Heart left ventricle (tissue), 16 donors: ENCODE results near the gene DVL1. TPM values are rescaled to one million over a fixed set of nuclear protein-coding genes. Genes with fewer than 3 reads are reported as not detected.

Experiments
- ATAC-seq, 4 donors: fragments of 200-7000 bp; cut with Tn5 transposase; one replicate each; pipeline ENCODE4 v1.9.1; 2020 to 2022; ENCODE audit warnings: moderate library complexity in 4 of 4, mild to moderate bottlenecking in 3 of 4, moderate number of reproducible peaks in 1 of 4
- DNase-seq, 5 donors: peaks; one replicate each; pipeline ENCODE4 v3.0.0-alpha.2; 2020
- H3K27ac ChIP-seq, 12 donors: fragments of 200-600 bp; sonication (generic) in 4 of 12; one replicate each; pipeline versions ENCODE4 v1.5.0 to v1.8.0; 2016 to 2022; ENCODE audit warnings: mild to moderate bottlenecking in 2 of 12
- H3K27me3 ChIP-seq, 9 donors: fragments of 200-600 bp; sonication (generic) in 2 of 9; one replicate each; pipeline versions ENCODE4 v1.5.1 to v1.8.0; 2016 to 2022; ENCODE audit warnings: mild to moderate bottlenecking in 3 of 9
- H3K36me3 ChIP-seq, 9 donors: fragments of 200-600 bp; sonication (generic) in 2 of 9; one replicate each; pipeline versions ENCODE4 v1.5.0 to v1.8.0; 2018 to 2022; ENCODE audit warnings: mild to moderate bottlenecking in 2 of 9
- H3K4me1 ChIP-seq, 12 donors: fragments of 200-600 bp; sonication (generic) in 4 of 12; one replicate each; pipeline versions ENCODE4 v1.5.0 to v1.8.0; 2016 to 2022; ENCODE audit warnings: mild to moderate bottlenecking in 3 of 12
- H3K4me3 ChIP-seq, 12 donors: fragments of 200-600 bp; sonication (generic) in 4 of 12; one replicate each; pipeline versions ENCODE4 v1.5.0 to v1.8.0; 2017 to 2022; ENCODE audit warnings: mild to moderate bottlenecking in 9 of 12, moderate library complexity in 4 of 12
- H3K9me3 ChIP-seq, 12 donors: fragments of 200-600 bp; sonication (generic) in 4 of 12; one replicate each; pipeline versions ENCODE4 v1.5.0 to v1.8.0; 2016 to 2022; ENCODE audit warnings: mild to moderate bottlenecking in 1 of 12
- CTCF ChIP-seq, 12 donors: fragments of 200-600 bp; sonication (generic) in 4 of 12; IDR thresholded peaks; one replicate each; pipeline versions ENCODE4 v1.5.0 to v1.8.0; 2018 to 2022; ENCODE audit warnings: antibody characterized with exemption in 12 of 12, mild to moderate bottlenecking in 5 of 12
- POLR2A ChIP-seq, 2 donors: fragments of 450-650 bp; IDR thresholded peaks; one replicate each; pipeline ENCODE4 v1.6.1; 2017; ENCODE audit warnings: antibody characterized with exemption in 2 of 2, mild to moderate bottlenecking in 2 of 2, moderate library complexity in 2 of 2
- WGBS, 4 donors: extraction: QIAGEN DNeasy Blood & Tissue Kit in 2 of 4; methylation state at CpG; one replicate each; pipeline versions ENCODE4 v1.1.5 to v1.1.7; 2013 to 2018; 5-methylcytosine and 5-hydroxymethylcytosine counted together
- intact Hi-C, 10 donors: fragments of 100-400 bp; cut with DNase I; formaldehyde crosslinking; loops; one replicate each; pipeline versions ENCODE4 v1.11.1 to v1.14.2; 2022
- polyA plus RNA-seq, 2 donors: library from polyadenylated mRNA; stranded (reverse); fragments of 200-250 nt; gene quantifications; one replicate each; pipeline ENCODE4 v1.2.3, GENCODE V29; 2013
- total RNA-seq, 9 donors: library from RNA; depleted of rRNA in 2 of 9; stranded (reverse); fragments of >200 nt in 2 of 9; fragmentation: NEBNext Ultra II Directional in 3 of 9; extraction: Animal tissue kit (Norgen Biotek cat#: 25700) in 3 of 9; gene quantifications; one replicate each; pipeline versions ENCODE4 v1.1.0 to v1.2.4, GENCODE V29; 2016 to 2023
- donor health status: ischemic (EF 13 %, LVEDD 7.1; RV severe dilation, severe dysfunction).
- donor health status: healthy with polysubstance abuse.
- donor health status: DM: no; HTN: yes; CAD: no.
- donor health status: DM: no; HTN: no; CAD: no.
- donor health status: ischemic (EF 25% LVEDD 6.9; RV normal size, moderate dysfunction).
- donor health status: ischemic (EF 25% LVEDD 5.7; RV mildly dilated, moderate dysfunction).
- donor health status: healthy.
- donor health status: DM: yes; HTN: yes; CAD: no.
- donor health status: ischemic (EF 35%, LVEDD 5.7; RV mildly dilated, moderate dysfunction).
- donor health status: nonischemic (EF 11% LVEDD 7.7; RV severe dilation, severe dysfunction).
- donor health status: DM: yes; HTN: yes; CAD: no.
- donor health status: PGD.
- donor health status: ischemic (EF 29% LVEDD 5.4; RV normal size, mild dysfunction).
- donor health status: nonischemic (EF 23%, LVEDD 6.1; RV moderate dilation, normal function).

DVL1 gene
- total and polyA plus RNA-seq, 11 donors: 75.3 to 177 (median 87.1) TPM

DNA sequence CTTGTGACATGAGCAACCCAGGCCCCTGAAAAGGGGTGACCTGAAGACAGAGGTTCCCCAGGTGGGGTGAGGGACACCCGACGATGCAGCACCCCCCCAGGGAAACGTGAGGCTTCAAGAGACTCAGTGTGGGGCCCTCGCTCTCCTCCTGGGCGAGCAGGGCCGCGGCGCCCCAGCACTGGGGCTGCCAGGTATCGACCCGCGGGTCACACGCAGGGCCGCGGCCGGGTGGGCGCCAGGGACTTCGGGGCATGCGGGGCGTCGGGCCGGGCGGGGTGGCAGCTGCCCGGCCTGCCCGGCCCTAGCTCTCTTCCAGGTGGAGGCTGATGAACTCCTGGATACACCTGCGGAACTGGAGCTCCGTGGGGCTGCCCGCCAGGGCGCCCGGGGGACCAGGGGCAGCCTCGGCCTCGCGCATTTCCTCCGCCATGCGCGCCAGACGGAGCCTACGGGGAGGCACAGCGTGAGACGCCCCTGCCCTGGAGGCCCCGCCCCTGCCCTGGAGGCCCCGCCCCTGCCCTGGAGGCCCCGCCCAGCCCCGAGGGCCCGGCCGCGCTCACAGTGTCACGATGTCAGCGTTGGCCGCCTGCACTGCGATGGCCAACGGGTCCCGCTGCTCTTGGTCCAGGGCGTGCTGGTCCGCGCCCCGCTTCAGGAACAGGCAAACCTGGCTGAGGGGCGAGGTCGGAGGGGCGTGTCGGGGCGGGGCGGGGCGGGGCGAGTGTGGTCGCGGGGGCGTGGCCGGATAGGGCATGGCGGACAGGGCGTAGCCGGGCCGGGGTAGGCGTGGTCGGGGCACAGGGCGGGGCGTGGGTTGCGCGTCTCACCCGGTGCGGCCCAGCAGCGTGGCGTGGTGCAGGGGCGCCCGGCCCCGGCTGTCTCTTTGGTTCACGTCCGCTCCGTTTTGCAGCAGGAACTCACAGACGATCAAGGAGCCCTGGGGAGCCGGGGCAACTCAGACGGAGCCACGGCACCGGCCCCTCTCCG lies 55.7 kb downstream of the DVL1 start:
- TF ChIP-seq POLR2A (IDR thresholded peaks at IDR 0.05) (no peak), CTCF (IDR thresholded peaks at IDR 0.05) (no peak)
- peaks cover 0 to 47% (median 12%) of the 10 kb centered on the region in 9 donors for H3K36me3 ChIP-seq

DNA sequence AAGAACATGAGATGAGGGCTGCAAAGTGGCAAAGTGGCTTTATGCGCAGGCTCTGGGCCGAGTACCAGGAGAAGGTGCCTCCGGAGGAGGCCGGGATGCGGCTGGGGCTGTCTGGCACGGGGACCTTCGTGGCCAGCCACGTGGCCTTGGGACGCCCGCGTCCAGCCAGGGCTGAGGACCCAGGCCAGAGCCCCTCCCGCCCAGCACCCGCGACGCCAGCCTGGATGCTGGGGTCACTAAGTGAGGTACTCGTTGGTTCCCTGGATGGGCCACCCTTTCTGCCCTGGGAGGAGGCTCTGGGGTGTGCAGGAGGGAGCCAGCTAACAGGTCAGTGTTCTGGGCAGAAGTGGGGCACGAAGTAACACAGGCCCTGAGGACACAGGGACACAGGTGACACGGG lies 56.4 kb downstream of the DVL1 start:
- Histone ChIP-seq H3K27me3 (no peaks in the 10 kb centered on the region), H3K27ac (no peak overlapping the region), H3K4me1 (peaks cover 0 to 15% (median 7%) of the 10 kb centered on the region in 12 donors), H3K4me3 (no peak overlapping the region), H3K36me3 (peaks cover 0 to 45% (median 11%) of the 10 kb centered on the region in 9 donors), H3K9me3 (no peaks in the 10 kb centered on the region)
- DNase-seq (no peak), ATAC-seq (no peak)
- TF ChIP-seq POLR2A (IDR thresholded peaks at IDR 0.05) (no peak), CTCF (IDR thresholded peaks at IDR 0.05) (no peak)
- intact Hi-C loops: loop anchor here in 9 of 10 donors (1.0 to 10.0 kb wide), 7 partner anchors 170 to 308 kb away; partner anchors contain the start of gene PERM1 (in 1 of the 9)
- WGBS, 4 donors: 89 to 96% (median 92%) methylated on average over 14 to 18 of the region's 18 CpGs

More for the DNA sequence above, 55.7 kb downstream of the DVL1 start:
- intact Hi-C loops: loop anchor here in 9 of 10 donors (2.0 to 10.0 kb wide), 6 partner anchors 171 to 309 kb away; partner anchors contain the start of gene PERM1 (in 1 of the 9)
- Histone ChIP-seq H3K4me1 (peaks cover 0 to 15% (median 7%) of the 10 kb centered on the region in 12 donors), H3K27ac (no peak overlapping the region), H3K27me3 (no peaks in the 10 kb centered on the region), H3K4me3 (no peak overlapping the region), H3K9me3 (no peaks in the 10 kb centered on the region)
- ATAC-seq (peak in 2 of 4 donors; percentile 2 to 12), DNase-seq (peak in 2 of 5 donors; percentile 24 to 65)
- WGBS, 4 donors: 81 to 84% (median 83%) methylated on average over 27 to 94 of the region's 94 CpGs

DNA sequence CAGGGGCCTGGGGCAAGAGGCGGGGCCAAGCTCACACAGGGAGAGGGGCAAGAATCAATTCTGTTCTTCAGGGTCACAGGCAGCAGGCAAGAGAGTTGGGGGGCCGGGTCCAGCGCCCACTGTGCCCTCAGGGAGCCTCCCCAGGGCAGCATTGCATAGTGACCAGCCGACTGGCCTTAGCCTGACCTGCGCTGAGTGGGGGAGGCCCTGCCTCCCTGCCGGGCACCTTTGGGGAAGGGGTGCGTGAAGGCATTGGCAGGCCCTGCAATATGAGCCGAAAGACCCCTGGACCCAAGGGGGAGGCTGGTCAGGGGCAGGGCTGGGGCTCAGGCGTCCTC lies 56.8 kb downstream of the DVL1 start:
- peak in 1 of 5 donors; percentile 22 for DNase-seq
- ATAC-seq: peak in 1 of 4 donors; percentile 11
- no peak for TF ChIP-seq CTCF (IDR thresholded peaks at IDR 0.05)
- TF ChIP-seq POLR2A (IDR thresholded peaks at IDR 0.05): no peak

More for the DNA sequence above, 56.8 kb downstream of the DVL1 start:
- Histone ChIP-seq H3K4me1 (peaks cover 0 to 15% (median 7%) of the 10 kb centered on the region in 12 donors), H3K9me3 (no peaks in the 10 kb centered on the region), H3K27ac (no peak overlapping the region), H3K27me3 (peaks cover 0 to 2% (median 0%) of the 10 kb centered on the region in 9 donors), H3K4me3 (no peak overlapping the region), H3K36me3 (peaks cover 0 to 41% (median 11%) of the 10 kb centered on the region in 9 donors)
- WGBS, 4 donors: 84 to 90% (median 86%) methylated on average over 9 of the region's 9 CpGs
- intact Hi-C loops: loop anchor here in 9 of 10 donors (1.0 to 10.0 kb wide), 7 partner anchors 170 to 308 kb away; partner anchors contain the start of gene PERM1 (in 1 of the 9)
